HG03460 (cell line): ENCODE measurements around the gene MYO1F.
"Not testable (repeated sequence)": the region's sequence is repeated elsewhere in the genome, so short reads cannot be mapped to it uniquely, and the experiment has no call there.

Experiments
- ATAC-seq: cut with Tn5 transposase; IDR thresholded peaks from one replicate; pipeline ENCODE4 v1.9.1; 2021; ENCODE audit not compliant: unreplicated experiment

Gene MYO1F

DNA sequence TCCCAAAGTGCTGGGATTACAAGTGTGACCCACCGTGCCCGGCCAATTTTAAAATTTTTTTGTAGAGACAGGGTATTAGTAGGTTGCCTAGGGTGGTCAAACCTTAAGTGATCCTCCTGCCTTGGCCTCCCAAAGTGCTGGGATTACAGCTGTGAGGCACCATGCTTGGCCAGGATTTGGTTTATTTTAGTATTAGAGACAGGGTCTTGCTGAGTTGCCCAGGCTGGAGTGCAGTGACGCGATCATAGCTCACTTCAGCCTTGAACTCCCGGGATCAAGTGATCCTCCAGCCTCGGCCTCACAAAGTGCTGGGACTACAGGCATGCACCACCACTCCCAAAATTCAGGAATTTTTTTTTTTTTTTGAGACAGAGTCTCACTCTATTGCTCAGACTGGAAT, 57.9 kb downstream of the MYO1F start:
- ATAC-seq: no peak

DNA sequence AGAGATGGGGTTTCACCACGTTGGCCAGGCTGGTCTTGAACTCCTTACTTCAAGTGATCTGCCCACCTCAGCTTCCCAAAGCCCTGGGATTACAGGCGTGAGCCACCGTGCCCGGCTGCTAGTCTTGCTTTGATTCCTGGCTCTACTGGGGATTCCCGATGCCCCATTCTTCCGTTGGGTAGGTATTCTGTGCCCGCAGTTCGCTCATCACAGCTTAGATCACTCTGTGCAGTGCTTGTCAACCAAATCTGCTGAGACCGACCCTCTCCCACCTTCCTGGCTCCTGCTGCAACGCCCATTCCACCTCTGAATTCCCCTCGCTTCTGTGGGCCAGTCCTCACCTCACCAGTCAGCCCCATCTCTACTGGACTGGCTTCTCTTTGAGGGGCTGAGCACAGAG, 58.7 kb downstream of the MYO1F start:
- no peak for ATAC-seq

GRCh38 chr19:8517551-8518442, 59.4 kb downstream of the MYO1F start:
- no peak for ATAC-seq

DNA sequence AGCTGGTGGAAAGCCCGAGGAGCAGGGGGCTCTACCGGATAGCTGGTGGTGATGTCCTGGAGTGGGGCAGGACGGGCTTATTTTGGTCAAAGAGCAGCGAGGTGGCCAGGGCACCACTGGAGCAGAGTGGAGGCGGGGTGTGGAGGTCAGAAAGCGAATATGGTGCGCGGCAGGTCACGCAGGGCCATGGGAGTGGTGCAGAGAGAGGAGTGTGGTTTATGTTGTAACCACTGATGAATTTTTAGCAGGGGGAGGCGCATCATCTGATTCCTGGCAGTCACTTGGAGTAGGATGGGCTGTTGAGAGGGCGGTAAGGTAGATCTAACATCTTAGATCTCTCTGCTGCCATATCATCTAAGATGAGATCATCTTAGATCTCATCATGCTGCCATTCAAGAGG, 61.9 kb downstream of the MYO1F start:
- ATAC-seq: no peak

DNA sequence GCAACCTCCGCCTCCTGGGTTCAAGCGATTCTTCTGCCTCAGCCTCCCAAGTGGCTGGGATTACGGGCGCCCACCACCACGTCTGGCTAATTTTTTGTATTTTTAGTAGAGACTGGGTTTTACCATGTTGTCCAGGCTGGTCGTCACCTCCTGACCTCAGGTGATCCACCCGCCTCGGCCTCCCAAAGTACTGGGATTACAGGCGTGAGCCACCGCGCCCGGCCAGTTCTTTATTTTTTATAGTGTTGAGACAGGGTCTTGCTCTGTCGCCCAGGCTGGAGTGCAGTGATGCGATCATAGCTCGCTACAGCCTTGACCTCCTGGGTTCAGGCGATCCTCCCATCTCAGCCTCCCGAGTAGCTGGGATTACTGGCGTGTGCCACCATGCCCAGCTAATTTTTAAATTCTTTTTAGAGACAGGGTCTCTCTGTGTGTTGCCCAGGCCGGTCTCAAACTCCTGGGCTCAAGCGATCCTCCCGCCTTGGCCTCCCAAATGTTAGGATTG, 62.7 kb downstream of the MYO1F start:
- not testable (repeated sequence) for ATAC-seq

DNA sequence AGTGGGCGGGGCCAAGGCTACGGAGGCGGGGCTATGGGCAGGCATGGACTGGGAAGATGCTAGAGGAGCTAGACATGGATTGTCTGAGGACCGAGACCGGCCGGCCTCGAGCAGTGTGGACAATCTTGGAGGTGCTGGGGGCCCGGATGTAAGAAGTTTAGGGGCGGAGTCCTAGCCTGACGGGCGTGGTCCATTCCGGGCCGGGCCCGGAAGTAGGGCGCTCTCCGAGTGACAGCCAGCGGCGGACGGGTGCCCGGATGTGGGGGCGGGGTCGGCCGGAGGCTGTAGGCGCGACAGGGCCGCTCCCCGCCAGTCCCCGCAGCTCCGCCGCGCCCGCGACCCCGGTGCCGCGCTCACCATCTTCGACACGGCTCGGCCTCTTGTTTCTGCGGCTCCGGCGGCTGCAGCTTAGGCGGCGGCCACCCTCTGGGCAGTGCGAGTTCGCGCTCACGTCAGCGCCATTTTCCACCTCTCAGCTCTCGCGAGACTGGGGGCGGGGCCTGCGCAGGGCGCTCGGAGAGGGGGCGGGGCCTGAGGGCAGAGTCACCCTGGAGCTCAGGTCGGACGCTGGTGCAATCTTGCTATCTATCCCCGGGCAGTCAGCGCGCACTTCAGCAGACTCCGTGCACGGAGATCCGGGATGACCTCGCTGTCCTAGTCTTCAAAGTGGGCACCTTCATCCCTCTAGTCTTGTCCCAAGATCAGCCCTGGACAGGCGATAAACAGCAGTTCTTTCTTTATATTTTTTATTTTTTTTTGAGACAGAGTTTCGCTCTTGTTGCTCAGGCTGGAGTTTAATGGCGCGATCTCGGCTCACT, 63.3 kb downstream of the MYO1F start, which contains the start of gene ZNF414:
Gene ZNF414, minus strand, starts transcription at position 481 of the 818 bp plus-strand sequence. Its CDS starts 121 bp downstream, at position 360.
- peak; percentile 83 for ATAC-seq

GRCh38 chr19:8513036-8513686, 64.1 kb downstream of the MYO1F start:
- no peak for ATAC-seq

GRCh38 chr19:8512115-8512967, 64.9 kb downstream of the MYO1F start:
- ATAC-seq: no peak

DNA sequence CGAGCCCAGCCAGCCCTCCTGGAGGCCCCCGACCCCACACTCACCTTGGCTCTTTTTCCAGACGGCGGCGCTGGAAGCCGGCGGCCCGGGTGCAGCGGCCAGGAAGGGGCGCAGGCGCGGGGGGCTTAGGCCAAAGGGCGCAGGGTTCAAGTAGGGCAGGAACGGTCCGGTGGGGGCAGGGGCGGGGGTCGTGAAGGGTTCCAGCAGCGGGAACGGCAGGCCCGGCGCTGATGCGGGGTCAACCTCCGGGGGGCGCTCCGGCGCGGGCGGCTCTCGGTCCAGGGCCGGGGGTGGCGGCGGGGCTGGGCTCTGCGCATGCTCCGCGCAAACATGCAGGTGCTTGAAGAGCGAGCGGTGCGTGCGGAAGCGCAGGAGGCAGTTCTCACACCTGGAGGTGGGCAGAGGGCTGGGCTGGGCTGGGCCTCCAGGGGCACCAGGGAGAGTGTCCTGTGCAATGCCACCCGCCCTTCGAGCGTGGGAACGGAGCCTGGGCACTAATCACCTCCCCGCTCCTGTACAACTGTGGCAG, 65.6 kb downstream of the MYO1F start:
- no peak for ATAC-seq

DNA sequence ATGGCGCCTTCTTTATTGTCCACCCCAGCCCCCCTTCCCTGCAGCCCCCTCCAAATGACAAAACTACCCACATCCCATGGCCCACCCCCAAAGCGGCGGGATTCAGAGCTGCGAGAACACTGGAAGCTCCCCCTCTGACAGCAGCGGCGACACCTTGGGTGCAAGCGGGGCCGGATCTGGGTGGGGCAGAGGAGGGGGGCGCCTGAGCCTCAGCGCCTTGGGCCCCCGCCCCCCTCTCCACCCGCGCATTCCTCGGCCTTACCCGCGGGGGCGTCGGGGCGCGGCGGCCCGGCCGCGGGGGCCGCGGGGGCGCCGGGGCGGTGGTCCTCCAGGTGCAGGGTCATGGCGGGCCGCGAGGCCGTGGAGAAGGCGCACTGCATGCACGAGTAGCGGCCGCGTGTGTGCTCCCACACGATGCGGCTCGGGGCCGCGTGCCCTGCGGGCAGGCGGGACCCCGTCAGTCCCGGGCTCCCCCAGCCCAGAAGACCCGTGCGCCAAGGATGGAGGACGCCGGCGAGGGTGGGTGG, 66.6 kb downstream of the MYO1F start:
- ATAC-seq: no peak

- ATAC-seq: no peak
Observed at GRCh38 chr19:8506402-8506957, 70.8 kb downstream of the MYO1F start.

DNA sequence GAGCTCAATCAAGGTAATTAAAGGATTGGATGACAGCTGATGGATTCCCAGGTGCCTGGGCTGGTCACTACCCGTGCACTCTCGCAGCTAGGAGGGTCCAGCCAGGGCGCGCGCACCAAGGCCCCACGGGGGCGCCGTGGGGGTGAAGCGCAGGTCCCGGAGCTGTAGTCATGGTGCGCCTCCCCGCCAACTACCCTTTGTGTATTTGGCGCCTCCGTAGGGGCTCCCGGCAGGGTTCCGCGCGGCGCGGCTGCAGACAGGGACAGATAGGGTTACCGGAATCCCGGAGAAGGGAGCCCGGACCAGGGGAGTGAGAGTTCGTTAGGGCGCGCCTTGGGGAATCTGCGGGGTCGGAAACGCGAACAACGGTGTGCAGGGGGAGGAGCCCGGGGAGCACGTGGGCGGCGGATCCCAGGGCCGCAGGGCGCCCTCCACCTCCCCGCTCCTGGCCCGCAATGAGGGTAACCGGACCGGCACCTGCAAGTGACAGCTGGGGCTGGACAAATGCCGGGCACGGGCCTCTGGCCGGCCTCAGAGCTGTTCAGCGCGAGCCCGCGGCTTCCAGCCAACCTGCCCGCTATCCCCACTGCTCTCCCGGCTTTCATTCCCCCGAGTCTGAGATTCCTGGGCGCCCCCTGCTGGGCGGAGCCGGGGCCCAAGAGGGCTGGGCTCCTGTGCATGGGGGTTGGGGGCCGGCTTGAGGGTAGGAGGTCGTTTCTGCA, 71.4 kb downstream of the MYO1F start:
- peak; percentile 49 for ATAC-seq

DNA sequence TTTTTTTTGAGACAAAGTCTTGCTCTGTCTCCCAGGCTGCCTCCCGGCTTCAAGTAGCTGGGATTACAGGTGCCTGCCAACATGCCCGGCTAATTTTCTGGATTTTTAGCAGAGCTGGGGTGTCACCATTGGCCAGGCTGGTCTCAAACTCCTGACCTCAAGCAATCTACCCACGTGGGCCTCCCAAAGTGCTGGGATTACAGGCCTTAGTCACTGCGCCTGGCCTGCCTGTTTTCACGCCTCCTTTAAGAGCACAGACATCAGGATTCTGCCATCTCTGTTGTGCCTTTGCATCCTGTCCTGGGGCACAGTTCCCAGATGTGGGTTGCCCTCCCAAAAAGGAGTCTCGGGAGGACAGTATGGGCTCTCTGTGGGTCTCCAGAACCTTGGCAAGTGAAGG, 72.3 kb downstream of the MYO1F start:
- ATAC-seq: no peak

DNA sequence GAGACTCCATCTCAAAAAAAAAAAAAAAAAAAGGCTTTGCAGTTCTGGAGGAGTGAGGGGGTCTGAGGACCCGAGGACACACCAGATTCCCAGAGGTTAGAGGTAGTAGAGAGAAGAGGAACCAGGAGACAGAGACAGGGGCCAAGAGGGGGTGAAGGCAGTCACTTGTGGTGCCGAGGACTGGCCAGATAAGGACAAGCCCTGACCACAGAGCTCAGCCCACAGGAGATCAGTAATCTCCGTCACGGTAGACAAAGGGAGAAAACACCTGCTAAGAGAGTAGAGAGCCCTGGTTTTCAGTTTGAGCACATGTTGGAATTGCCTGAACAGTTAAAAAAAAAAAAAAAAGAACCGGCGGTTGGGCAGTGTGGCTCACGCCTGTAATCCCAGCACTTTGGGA, 73.1 kb downstream of the MYO1F start:
- no peak for ATAC-seq

GRCh38 chr19:8503510-8503909, 73.7 kb downstream of the MYO1F start:
- ATAC-seq: no peak

DNA sequence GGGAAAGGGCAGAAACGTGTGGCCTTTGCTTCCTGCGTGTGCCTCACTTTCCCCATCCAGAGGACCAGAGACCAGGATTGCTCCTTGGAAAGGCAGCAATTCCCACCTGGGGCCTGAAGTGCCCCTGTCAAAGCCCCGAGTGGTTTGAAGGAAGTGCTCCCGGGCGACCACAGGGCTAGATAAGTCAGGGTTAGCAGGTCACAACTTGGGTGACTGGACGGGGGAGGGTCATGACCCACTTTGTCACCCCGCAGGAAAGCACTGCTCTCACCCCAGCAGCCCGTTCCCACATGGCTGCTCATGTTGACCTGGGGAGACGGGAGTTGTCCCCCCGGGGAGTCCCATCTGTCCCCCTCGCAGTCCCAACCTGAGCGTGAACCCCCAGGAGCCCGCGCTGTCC, 75.3 kb downstream of the MYO1F start:
- no peak for ATAC-seq

DNA sequence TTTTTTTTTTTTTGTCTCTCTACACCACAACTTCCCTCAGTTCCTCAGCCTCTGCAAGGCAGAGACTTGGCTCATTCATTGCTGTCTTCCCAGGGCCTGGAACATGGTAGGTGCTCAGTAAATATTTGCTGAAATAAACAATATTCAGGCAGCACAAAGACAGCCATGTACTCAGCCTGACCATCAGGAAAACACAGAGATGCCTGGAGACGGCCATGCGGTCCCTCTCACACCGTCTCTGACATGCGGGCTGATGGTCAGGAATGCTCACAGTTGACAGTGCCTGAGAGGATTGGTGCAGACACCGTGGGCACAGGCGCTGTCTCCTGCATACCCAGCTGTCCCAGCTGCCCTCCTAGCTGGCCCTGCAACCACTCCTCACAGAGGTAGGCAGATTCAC, 75.7 kb downstream of the MYO1F start:
- no peak for ATAC-seq

GRCh38 chr19:8500158-8500557, 77.1 kb downstream of the MYO1F start:
- ATAC-seq: no peak
